HG03378 (cell line): ENCODE data around the gene SLC41A3.
"Not testable (repeated sequence)": the region's sequence is repeated elsewhere in the genome, so short reads cannot be mapped to it uniquely, and the experiment has no call there.

ENCODE experiments used
- ATAC-seq: cut with Tn5 transposase; IDR thresholded peaks from one replicate; pipeline ENCODE4 v1.9.1; 2021; ENCODE audit warnings: mild to moderate bottlenecking, moderate library complexity; ENCODE audit not compliant: unreplicated experiment

SLC41A3 gene

DNA sequence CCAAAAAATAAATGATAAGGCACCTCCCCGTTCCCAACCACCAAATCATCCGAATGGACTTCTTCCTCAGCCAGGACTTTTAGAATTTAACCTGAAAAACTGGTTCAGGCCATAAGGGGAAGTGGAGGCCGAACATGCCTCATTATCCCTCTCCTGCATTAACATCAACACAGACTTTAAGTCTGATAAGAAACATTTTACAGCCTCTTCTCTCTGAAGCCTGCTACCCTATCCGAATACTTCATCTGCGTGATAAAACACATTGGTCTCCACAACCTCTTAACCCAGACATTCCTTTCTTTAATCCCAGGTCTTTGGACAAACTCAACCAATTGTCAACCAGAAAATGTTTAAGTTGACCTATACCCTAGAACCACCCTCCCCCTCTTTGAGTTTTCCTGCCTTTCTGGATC lies 850 bp upstream of the SLC41A3 start:
- no peak for ATAC-seq

DNA sequence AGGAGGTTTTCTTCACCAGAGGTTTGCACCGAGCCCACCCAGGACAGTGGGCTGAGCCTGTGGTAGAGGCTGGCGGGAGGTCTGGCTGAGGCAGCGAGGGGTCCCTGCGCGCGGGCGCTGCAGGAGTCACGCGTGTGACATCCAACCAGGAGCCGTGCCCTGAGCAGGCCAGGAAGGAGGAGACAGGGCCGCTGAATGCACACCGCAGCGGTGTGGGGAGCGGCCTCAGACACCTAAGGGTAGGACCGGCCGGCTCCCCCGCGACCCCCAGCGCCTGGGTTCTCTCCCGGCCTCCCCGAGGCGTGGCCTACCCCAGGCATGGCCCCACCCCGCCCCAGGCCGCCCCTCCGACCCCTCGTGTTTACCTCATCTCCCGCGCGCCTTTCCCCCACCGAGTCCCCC lies 412 bp downstream of the SLC41A3 start:
- no peak for ATAC-seq

DNA sequence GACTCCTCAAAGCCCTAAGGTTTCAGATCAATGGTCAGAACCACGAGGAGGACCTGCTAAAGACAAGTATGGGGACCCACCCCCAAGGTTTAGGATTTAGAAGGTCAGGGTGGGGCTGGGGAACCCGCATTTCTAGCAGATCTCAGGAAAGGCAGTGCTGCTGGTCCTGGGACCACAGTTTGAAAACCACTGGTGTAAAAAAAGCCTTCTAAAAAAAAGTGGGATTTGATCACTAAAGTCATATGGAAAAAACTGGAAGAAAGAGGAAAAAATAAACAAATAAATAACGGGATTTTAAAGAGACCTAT lies 832 bp downstream of the SLC41A3 start:
- ATAC-seq: no peak

DNA sequence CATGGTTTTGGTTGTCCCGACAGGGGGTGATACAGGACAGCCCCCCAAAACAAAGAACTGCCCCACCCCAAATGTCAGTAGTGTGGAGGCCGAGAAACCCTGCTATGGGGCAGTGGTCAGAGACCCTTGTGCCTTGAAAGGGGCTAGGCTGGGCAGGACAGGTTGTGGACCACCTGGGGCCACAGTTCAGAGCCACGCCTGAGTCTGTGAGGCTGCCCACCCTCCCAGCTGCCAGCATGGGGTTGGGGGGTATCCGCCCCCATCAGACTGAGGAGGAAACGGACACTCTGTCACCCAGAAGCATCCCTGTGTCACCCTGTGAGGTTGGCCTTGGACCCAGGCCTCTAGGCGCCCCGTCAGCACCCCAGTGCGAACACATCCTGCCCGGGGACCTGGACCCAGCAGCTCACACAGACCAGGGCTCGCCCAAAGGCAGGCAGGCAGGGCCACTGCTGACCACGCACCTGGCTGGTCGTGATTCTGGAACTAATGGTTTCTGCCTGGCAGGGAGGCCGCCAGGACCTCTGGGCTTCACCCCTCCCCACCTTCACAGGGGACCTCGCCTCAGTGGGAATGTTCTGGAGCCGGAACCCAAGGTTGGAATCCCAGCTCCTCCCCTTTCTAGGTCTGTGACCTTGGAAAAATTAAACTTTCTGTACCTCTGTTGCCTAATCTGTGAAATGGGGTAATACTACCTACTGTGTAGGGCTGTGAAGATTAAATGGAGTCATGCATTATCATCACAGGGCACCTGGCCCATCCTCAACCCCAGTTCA lies 1.4 kb downstream of the SLC41A3 start:
- ATAC-seq: no peak

DNA sequence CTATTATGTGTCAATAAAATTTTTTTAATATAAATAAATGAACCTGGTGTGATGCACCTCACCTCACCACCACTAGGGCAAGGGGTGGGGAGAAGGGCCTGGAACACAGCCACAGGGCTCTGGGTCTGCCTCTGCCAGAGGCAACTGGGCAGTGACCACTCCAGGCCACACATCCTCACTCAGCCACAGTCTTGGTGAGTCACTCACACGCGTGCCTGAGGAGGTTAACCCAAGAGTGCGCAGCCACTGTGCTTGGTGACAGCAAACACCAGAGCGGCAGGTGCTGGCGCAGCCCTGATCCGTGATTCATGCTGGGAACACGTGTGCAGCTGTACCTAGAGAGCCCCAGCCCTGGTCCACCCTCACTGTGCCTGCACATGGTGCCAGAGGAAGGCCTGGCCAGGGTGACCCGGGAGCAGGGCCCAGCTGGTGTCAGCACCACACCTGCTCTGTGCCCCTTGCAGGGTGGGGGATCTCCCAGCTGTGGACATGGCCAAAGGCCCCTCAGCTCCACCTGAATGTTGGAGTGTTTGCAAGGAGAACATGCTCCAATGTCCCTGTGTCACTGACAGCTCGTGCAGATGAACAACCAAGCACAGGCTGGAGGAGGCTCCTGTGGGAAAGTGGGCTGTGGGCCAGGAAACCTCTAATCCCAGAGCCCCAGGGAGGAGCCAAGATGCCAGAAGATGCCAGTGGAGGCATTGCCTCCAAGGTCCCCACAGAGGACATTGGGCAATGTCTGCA lies 2.1 kb downstream of the SLC41A3 start:
- ATAC-seq: no peak

DNA sequence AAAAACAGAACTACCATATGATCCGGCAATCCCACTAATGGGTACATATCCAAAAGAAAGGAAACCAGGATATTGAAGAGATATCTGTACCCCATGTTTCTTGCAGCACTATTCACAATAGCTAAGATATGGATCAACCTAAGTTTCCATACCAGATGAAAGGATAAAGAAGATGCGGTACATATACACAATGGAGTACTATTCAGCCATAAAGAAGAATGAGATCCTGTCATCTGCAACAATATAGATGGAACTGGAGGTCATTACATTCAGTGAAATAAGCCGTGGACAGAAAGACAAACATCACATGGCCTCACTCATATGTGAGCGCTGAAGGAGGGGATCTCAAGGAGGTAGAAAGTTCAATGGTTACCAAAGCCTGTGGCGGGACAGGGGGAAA lies 3.0 kb downstream of the SLC41A3 start:
- no peak for ATAC-seq

DNA sequence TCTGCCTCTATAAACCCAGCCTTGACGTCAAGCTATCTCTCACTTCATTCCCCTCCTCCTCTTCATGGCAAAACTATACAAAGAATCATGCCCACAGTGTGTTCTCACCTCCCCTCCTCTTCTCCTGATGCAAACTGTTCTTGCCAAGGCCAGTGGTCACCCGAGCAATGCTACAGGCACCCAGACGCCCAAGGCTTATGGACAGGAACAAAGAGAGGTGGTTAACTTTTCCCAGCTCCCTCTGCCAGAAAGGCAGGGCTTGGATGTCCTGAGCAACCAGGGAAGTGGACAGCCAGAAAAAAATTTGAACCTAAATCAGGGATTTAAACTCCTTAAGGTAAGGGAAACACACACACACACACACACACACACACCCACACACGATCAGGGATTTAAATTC lies 5.1 kb downstream of the SLC41A3 start:
- no peak for ATAC-seq

DNA sequence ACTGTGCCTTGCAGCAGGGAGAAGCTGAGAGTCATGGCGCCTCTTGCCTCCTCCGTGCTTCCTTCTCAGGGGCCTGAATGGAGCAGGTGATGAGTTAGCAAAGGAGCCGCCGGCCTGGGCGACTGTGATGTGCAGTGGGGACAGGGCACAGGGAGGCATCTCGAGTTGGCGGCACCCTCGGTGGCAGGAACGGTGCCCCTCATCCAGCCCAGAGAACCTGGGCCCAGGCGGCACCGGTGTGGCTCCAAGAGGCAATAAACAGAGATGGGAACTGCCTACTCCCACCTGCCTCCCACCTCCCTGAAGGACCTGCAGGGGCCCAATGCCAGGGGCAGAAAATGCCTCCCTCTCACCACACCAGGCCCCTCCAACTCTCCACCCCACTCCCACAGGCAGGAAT lies 6.2 kb downstream of the SLC41A3 start:
- ATAC-seq: no peak

DNA sequence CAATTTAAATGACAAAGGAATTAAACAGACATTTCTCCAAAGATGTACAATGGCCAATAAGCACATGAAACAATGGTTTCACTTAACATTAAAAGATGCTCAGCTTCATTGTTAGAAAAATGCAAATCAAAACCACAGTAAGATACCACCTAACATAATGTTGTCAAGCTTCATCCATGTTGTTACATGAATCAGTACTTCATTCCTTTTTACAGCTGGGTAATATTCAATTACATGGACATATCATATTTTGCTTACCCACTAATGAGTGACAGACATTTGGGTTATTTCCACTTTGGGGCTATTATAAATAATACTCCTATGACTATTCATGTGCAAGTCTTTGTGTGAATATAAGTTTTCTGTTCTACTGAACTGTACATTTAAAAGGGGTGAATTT lies 7.8 kb downstream of the SLC41A3 start:
- ATAC-seq: no peak

DNA sequence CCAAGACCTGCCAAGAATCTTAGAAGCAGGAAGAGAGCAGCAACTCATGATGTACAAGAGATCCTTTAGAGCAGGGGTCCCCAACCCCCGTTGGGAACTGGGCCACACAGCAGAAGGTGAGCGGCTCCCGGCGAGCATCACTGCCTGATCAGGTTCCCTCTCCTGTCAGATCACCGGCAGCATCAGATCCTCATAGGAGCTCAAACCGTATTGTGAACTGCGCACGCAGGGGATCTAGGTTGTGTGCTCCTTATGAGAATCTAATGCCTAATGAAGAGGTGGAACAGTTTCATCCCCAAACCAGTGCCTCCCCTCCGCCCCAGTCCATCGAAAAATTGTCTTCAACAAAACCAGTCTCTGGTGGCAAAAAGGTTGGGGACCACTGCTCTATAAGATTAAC lies 13.8 kb downstream of the SLC41A3 start:
- ATAC-seq: no peak

DNA sequence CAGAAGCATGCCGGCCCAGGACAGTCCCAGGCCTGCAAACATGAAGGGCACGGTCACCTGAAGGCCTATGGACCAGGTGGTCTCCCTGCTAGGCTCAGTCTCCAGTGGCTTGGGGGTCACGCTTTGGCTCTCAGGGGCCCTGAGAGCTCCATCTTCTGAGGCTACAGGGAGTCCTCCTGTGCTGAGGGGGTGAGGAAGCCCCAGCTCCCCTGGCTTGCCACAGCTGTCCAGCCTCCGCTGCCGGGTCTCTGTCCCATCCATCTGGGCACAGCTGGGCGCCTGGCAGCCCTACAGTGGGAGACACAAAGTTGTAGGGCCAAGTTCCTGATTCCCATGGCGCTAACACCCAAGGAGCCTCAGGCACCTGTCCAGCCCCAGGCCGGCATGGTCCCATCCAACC lies 16.0 kb downstream of the SLC41A3 start:
- ATAC-seq: no peak

DNA sequence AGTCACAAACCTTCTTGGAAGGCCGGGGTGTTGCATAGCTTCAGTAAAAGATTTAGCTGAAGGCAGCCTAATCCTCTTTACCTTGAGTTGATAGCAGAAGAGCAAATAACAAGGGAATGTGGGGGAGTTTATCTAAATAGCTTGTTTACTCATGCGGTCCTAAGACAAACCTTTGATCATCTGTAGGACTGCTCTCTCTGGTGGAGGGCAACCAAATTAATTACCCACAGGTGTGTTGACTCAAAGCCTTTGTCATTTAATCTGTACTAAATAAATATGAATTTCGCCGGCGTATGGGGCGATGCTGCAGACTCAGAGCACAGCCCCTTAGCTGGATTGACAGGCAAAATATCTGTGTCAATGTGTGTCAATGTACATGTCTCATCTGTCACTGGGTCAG lies 17.2 kb downstream of the SLC41A3 start:
- ATAC-seq: not testable (repeated sequence)

DNA sequence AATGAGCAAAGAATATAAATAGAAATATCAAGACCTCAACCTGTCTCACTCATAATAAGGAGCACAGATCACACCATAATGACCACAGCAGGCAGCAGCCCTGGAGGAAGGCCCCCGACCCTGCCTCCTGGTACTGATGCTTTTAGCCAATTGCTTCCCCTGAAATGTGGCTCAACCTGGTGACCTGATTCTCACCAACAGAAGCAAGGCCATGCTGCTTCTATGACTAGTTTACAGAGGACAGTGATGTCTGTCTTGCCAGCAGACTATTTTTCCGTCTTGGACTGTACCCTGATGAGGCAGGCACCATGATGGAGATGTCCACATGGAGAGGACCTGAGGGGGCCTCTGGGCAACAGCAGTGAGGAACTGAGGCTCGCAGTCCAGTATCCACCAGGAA lies 18.0 kb downstream of the SLC41A3 start:
- ATAC-seq: no peak

DNA sequence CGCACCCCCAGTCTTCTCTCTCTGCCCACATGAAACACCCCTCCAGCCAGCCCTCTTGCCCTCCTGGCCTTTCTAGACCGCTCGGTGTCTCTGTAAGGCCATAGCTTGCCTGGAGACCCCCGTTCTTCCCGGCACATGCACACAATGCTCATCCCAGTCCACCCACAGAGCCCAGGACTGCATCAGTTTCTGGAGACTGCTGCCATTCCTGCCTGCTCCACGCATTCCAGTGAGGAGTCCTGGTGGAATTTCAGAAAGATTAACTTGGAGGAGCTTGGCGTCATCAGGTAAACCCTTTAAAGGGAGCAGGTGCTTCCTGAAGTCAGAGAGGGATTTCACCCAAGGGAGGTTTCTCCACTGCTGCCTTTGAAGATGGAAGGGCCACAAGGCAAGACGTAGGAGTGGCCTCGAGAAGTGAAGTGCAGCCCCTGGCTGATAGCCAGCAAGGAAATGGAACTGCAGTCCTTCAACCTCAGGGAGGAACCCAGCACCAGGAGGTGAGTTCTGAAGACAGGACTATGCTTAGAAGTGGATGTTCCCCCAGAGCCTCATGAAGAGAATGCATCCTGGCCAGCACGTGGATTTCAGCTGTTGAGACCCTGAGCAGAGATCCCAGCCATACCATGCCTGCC lies 19.2 kb downstream of the SLC41A3 start:
- no peak for ATAC-seq

DNA sequence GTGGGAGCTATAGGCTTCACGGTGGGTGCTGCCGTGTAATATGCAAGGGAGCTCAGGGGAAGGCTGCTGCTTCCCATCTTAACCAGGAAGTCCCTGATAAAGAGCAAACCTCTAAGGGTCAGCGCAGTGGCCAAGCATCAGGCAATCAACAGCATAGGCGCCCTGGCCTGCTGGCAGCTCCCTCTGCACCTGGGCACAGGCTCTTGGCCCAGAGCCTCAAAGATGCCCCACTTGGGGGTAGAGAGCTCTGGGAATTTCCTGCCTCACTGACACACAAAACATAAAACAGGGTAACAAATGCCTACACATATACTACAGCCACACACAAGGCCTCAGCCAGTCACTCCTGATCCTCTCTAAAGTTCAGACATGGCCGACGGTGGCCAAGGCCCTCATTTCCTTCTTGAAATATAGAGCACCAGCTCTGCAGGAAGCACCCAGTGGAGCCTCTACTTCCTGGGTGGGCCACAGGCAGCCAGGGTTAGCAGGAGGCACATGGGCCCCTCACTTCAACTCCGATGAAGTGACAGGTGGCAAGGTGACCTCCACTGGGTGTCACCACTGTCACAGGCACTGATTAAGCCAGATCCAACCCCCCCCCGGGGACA lies 20.5 kb downstream of the SLC41A3 start:
- no peak for ATAC-seq

DNA sequence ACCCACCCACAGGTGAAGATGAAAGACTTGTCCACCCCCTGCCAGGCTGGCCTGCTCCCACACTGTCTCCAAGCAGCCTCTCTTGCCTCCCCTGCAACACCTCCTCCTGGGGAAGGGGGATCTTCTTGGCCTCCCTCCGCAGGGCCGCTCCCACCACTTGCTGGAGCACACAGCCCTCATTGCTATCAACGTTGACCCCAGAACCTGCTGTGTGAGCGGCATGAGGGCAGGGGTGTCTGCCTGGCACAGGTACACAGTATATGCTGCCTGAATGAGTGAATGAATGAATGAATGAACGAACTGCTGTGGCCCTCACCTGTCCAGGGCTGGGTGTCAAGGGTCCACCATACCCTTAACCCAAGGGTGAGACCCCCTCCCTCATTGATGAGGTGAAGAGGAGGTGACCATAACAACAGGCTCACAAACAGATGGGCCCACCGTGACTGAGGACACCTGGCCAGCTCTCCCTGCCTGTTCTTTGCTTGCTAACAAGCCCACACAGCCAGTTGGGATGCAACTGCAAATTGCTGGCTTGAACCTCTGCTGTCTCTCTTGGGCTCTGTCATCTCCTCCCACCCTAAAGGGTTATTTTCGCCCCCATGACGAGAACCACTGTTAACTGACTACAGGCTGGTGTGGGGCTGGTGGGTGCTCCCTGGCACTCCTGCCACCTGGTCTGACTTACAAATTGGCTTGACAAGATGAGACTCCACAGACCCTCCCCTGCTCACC lies 22.5 kb downstream of the SLC41A3 start:
- no peak for ATAC-seq

DNA sequence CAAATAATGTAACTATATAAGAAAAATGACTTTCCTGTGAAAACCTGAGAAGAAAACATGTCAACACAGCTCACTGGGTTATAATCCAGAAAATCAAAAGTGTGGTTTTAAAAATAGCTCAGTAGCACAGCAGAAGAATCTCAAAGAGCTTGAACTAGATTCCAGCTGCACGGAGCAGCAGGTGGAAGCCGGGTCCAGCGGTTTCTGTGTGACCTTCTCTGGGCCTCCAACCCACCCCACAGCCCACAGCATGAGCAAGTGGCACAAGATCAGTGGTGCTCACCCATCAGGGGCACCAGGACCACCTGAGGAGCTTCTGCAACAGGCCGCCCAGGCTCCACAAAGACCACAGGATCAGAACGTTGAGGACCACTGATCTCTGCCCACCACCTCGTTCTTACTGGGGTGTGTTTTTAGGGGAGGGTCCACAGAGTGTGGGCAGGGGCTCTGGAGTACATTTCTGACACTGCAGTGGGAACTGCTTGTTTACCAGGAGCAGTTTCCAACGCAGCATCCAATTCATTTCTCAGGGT lies 23.2 kb downstream of the SLC41A3 start:
- no peak for ATAC-seq

DNA sequence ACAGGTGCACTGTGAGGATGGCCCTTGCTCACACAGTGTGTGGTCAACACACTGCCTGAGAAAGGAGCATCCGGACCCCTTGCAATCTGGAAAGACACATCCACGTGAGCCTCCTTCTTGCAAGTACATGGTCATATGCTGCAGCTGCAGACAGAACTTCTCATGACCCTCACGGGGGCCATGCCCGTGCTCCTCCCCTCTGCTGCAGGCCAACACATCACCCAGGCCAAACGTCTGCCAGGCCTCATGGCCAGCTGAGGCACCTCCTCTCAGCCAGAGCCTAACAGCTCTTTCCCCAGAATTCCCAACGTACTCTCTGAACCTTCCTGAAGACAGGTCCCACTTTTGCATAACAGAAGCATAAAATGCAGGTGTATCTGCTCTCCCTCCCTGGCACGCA lies 25.3 kb downstream of the SLC41A3 start:
- ATAC-seq: no peak

DNA sequence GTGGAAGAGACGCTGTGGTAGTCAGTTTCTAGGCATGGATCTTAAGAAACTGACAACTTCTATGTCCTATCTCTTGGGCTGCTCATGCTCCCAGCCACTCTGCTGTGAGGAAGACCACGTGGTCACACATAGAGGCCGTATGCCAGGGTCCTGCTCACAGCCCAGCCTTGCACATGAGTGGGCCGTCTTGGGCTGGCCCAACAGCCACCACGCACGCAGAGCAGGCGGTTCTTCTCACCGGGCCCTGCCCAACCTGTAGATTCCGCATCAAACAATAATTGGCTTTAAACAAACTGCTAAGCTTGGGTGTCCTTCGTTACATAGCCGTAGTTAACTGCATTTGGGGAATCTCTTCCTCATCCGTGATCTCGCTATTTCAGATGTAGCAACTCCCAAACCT lies 26.0 kb downstream of the SLC41A3 start:
- no peak for ATAC-seq

DNA sequence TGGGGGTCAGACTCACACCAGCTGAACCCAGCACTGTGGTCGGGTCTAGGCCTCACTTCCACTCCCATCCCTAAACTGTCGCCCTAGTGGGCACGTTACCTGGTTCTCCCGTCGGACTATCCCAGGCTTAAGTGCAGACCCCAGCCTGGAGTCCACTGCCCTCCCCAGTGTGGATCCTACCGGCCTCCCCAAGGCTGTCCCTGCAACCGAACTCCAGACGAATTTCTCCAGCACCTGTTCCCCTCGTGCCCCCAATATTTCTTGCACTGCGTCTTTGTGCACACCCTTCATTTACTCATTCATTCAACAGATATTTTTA lies 26.5 kb downstream of the SLC41A3 start:
- no peak for ATAC-seq
